ENCODE data around the gene SAMD4A. TPM values are rescaled to one million over a fixed set of nuclear protein-coding genes. Genes with fewer than 3 reads are reported as not detected.

The SAMD4A gene
- total and polyA plus RNA-seq, 12 donors = 14.0 to 284 (median 191) TPM

DNA sequence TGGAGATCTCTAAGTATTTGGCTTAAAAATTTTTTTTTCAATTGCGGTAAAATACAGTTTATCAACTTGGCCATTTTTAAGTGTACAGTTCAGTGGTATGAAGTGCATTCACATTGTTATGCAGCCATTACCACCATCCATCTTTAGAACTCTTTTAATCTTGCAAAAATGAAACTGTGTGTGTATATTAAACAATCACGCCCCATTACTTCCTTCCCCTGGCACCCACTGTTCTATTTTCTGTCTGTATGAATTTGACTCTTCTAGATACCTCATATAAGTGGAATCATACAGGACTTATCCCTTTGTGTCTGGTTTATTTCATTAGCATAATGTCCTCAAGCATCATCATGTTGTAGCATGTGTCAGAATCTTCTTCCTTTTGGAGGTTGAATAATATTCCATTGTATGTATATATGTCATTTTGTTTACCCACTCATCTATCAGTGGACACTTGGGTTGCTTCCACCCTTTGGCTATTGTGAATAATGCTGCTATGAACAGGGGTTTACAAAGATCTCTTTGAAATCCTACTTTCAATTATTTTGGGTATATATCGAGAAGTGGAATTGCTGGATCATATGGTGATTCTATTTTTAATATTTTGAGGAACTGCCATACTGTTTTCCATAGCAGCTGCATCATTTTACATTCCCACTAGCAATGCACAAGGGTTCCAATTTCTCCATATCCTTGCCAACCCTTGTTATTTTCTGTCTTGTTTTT, 62.9 kb downstream of the SAMD4A start:
- DNase-seq (no peak), ATAC-seq (no peak)
- 36% methylated on average over 3 of the region's 3 CpGs for WGBS, 2 donors
- no peaks in the 10 kb centered on the region for H3K9me3 ChIP-seq
- H3K4me3 ChIP-seq = no peak overlapping the region
- intact Hi-C loops (cut with DNase I) = loop anchor here in 3 of 10 donors (5.0 to 10.0 kb wide), 2 partner anchors 55 to 62 kb away; partner anchors contain the start of gene SAMD4A (in 2 of the 3)
- TF ChIP-seq, protein P1, sequence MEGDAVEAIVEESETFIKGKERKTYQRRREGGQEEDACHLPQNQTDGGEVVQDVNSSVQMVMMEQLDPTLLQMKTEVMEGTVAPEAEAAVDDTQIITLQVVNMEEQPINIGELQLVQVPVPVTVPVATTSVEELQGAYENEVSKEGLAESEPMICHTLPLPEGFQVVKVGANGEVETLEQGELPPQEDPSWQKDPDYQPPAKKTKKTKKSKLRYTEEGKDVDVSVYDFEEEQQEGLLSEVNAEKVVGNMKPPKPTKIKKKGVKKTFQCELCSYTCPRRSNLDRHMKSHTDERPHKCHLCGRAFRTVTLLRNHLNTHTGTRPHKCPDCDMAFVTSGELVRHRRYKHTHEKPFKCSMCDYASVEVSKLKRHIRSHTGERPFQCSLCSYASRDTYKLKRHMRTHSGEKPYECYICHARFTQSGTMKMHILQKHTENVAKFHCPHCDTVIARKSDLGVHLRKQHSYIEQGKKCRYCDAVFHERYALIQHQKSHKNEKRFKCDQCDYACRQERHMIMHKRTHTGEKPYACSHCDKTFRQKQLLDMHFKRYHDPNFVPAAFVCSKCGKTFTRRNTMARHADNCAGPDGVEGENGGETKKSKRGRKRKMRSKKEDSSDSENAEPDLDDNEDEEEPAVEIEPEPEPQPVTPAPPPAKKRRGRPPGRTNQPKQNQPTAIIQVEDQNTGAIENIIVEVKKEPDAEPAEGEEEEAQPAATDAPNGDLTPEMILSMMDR (IDR thresholded peaks at IDR 0.05) = no peak
- H3K27ac ChIP-seq = peak overlapping the region in 4 of 10 donors; percentile 62 to 92 (median 78)
- no peaks in the 10 kb centered on the region for H3K36me3 ChIP-seq
- peaks cover 6 to 68% (median 54%) of the 10 kb centered on the region in 9 donors for H3K4me1 ChIP-seq
- H3K27me3 ChIP-seq = no peaks in the 10 kb centered on the region

DNA sequence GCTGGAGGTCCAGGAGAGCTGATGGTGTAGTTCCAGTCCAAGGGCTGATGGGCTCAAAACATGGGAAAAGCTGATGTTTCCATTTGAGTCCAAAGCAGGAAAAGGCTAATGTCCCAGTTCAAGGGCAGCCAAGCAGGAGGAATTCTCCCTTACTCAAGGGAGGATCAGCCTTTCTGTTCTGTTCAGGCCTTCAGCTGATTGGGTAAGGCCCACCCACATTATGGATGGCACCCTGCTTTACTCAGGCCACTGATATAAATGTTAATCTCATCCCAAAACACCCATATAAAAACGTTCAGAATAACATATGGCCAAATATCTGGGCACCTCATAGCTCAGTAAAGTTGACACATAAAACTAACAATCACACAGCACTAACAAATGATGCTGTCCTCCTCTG, 64.1 kb downstream of the SAMD4A start:
- ATAC-seq (no peak), DNase-seq (no peak)
- TF ChIP-seq, protein P1 (IDR thresholded peaks at IDR 0.05) = no peak
- peaks cover 6 to 68% (median 49%) of the 10 kb centered on the region in 9 donors for H3K4me1 ChIP-seq
- H3K27ac ChIP-seq = no peak overlapping the region
- no peaks in the 10 kb centered on the region for H3K36me3 ChIP-seq
- no peaks in the 10 kb centered on the region for H3K27me3 ChIP-seq
- H3K4me3 ChIP-seq = no peak overlapping the region
- H3K9me3 ChIP-seq = no peaks in the 10 kb centered on the region
- intact Hi-C loops (cut with DNase I) = no loop called here
- 31 to 34% methylated on average over 1 of the region's 1 CpG for WGBS, 2 donors

DNA sequence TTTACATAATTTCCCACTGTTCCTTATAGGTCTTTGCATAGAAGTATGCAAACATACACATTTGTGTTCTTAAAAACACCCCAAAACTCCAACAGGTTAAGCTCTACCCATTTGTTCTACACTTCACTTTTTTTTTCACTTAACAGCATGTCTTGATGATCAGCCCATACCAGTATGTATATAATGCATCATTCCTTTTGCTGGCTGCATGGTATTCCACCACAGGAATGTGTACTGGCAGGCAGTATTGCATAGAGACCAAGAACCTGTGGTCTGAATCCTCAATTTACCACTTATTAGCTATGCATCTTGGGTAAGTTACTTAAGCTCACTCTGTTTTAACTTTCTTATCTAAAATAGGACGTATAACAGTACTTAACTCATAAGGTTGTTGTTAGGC, 65.5 kb downstream of the SAMD4A start:
- DNase-seq (no peak), ATAC-seq (no peak)
- WGBS, 2 donors = 60 to 70% methylated on average over 1 of the region's 1 CpG
- Histone ChIP-seq H3K4me1 (peaks cover 6 to 62% (median 35%) of the 10 kb centered on the region in 9 donors), H3K4me3 (no peak overlapping the region), H3K9me3 (no peaks in the 10 kb centered on the region), H3K27ac (no peak overlapping the region), H3K36me3 (no peaks in the 10 kb centered on the region), H3K27me3 (no peaks in the 10 kb centered on the region)
- TF ChIP-seq, protein P1 (IDR thresholded peaks at IDR 0.05) = no peak
- intact Hi-C loops (cut with DNase I) = no loop called here

DNA sequence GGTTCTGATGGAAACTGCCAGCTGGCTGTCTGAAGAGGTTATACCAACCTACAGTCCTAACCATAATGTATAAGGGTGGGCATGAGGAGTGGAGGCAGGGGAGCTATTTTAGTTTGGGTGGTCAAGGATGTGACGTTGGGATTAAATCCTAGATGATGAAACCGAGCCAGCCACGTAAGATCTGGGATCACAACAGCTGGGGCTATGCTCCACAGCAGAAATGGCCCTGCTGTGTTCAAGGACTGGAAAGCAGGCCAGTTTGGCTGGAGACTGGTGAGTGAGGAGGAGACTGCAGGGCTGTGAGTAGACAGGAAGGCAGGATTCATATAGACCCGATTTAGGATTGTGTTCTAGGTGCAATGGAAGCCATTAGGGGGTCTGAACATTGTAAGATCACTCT, 66.1 kb downstream of the SAMD4A start:
- intact Hi-C loops (cut with DNase I) = no loop called here
- TF ChIP-seq, protein P1 (IDR thresholded peaks at IDR 0.05) = no peak
- Histone ChIP-seq H3K27ac (peak overlapping the region in 3 of 10 donors; percentile 4 to 41 (median 33)), H3K9me3 (no peaks in the 10 kb centered on the region), H3K27me3 (no peaks in the 10 kb centered on the region), H3K4me1 (peaks cover 6 to 60% (median 35%) of the 10 kb centered on the region in 9 donors), H3K4me3 (no peak overlapping the region), H3K36me3 (no peaks in the 10 kb centered on the region)
- no peak for ATAC-seq
- 66 to 71% methylated on average over 4 of the region's 4 CpGs for WGBS, 2 donors
- DNase-seq = no peak

Measured in heart right ventricle (tissue), 16 donors.